K562 (cell line): ENCODE measurements around the gene TRMT112. TPM values are rescaled to one million over a fixed set of nuclear protein-coding genes. Genes with fewer than 3 reads are reported as not detected.

Experiments
- ARID3B ChIP-seq: fragments of 250-450 bp; sonication (Bioruptor Pico); IDR thresholded peaks from 2 replicates; pipeline ENCODE4 v1.4.0; 2020; ENCODE audit warnings: borderline replicate concordance
- BRF1 ChIP-seq: IDR thresholded peaks from 3 replicates; pipeline ENCODE4 v1.6.1; 2011; ENCODE audit warnings: borderline replicate concordance, mild to moderate bottlenecking; ENCODE audit not compliant: insufficient read length; ENCODE audit errors: extremely low read depth
- CHAMP1 ChIP-seq: fragments of 450-650 bp; IDR thresholded peaks from 2 replicates; pipeline ENCODE4 v1.6.1; 2016; ENCODE audit warnings: mild to moderate bottlenecking
- ETV1 ChIP-seq: fragments of 450-650 bp; conservative IDR thresholded peaks from 2 replicates; pipeline ENCODE4 v1.6.1; 2016; ENCODE audit warnings: missing genetic modification characterization, control low read depth, low read depth, missing compliant biosample characterization
- HLTF ChIP-seq: fragments of 450-650 bp; IDR thresholded peaks from 2 replicates; pipeline ENCODE4 v1.6.1; 2016
- IFI16 ChIP-seq: fragments of 250-450 bp; sonication (Bioruptor Pico); IDR thresholded peaks from 2 replicates; pipeline ENCODE4 v2.1.2; 2022; ENCODE audit warnings: mild to moderate bottlenecking, inconsistent platforms
- JUND ChIP-seq, 2 experiments: IDR thresholded peaks; 2 replicates in 1 of 2; 3 replicates in 1 of 2; pipeline ENCODE4 v1.6.1; 2011; ENCODE audit warnings: borderline replicate concordance in 2 of 2, low read depth in 2 of 2, low read length in 2 of 2, improper control_type of control experiment in 1 of 2, missing biosample characterization in 1 of 2, missing genetic modification characterization in 1 of 2, missing genetic modification reagents in 1 of 2
- PBX2 ChIP-seq, 2 experiments: IDR thresholded peaks in 1 of 2; conservative IDR thresholded peaks in 1 of 2; 2 replicates each; pipeline ENCODE4 v1.6.1; 2016; ENCODE audit warnings: low read depth in 2 of 2, mild to moderate bottlenecking in 1 of 2, missing compliant biosample characterization in 1 of 2, missing genetic modification characterization in 1 of 2, moderate library complexity in 1 of 2
- TEAD4 ChIP-seq, 2 experiments: sonication (generic) in 1 of 2; formaldehyde crosslinking in 1 of 2; IDR thresholded peaks; 2 replicates each; pipeline versions ENCODE4 v1.6.1 to v1.8.0; 2012 to 2022; ENCODE audit warnings: borderline replicate concordance in 1 of 2, inconsistent platforms in 1 of 2, low read length in 1 of 2, mild to moderate bottlenecking in 1 of 2, missing genetic modification reagents in 1 of 2
- ZBTB2 ChIP-seq: fragments of 450-650 bp; IDR thresholded peaks from 2 replicates; pipeline ENCODE4 v1.6.1; 2016; ENCODE audit warnings: antibody characterized with exemption
- ZBTB7A ChIP-seq: IDR thresholded peaks from 2 replicates; pipeline ENCODE4 v1.6.1; 2011; ENCODE audit warnings: low read depth, mild to moderate bottlenecking, low read length, moderate library complexity, borderline replicate concordance; ENCODE audit not compliant: control insufficient read depth
- ZNF324 ChIP-seq: fragments of 250-450 bp; sonication (Bioruptor Pico); IDR thresholded peaks from 2 replicates; pipeline ENCODE4 v1.4.0; 2020; ENCODE audit warnings: mild to moderate bottlenecking
- ZNF696 ChIP-seq: fragments of 250-450 bp; sonication (Bioruptor Pico); conservative IDR thresholded peaks from 2 replicates; pipeline ENCODE4 v1.4.0; 2020; ENCODE audit warnings: mild to moderate bottlenecking, moderate library complexity
- polyA plus RNA-seq, 8 experiments: library from polyadenylated mRNA; depleted of rRNA in 4 of 8; stranded (reverse) in 5 of 8; unstranded in 3 of 8; fragments of >200 nt; fragmentation: Nextera tagmentation in 2 of 8; fragmentation: Illumina TruSeq in 1 of 8; extraction: Ambion mirVana in 2 of 8; extraction: Trizol in 1 of 8; gene quantifications; 2 replicates each; pipeline versions ENCODE4 v1.2.1 to v1.2.3, GENCODE V29; 2011 to 2014; ENCODE audit warnings: inconsistent platforms in 1 of 8, missing spikeins in 1 of 8
- total RNA-seq, 7 experiments: library from RNA; depleted of rRNA in 6 of 7; stranded (reverse); fragments of >200 nt in 6 of 7; fragmentation: Illumina TruSeq in 2 of 7; extraction: Trizol in 2 of 7; gene quantifications; 2 replicates each; pipeline versions ENCODE4 v1.2.1 to v1.2.3, GENCODE V29; 2011 to 2021; ENCODE audit warnings: low replicate concordance in 1 of 7

TRMT112 gene
- total and polyA plus RNA-seq, 9 of the 15 experiments (the other 6 are each of a cell fraction or from before 2014, with no cell fraction given) = 162 to 444 (median 300) TPM

GRCh38 chr11:64357904-64358535, 40.7 kb upstream of the TRMT112 start (continued):
- no peak for TF ChIP-seq CHAMP1
- TF ChIP-seq JUND (IDR thresholded peaks at IDR 0.05; ENCODE audit: borderline replicate concordance, low read depth, low read length) = peak; percentile 75
- peak; percentile 36; the same call in 1 of the 3 replicates for TF ChIP-seq JUND (tag; IDR thresholded peaks at IDR 0.05; ENCODE audit: borderline replicate concordance, low read depth, low read length)
- no peak for TF ChIP-seq TEAD4 (IDR thresholded peaks at IDR 0.05; ENCODE audit: low read length)
- TF ChIP-seq TEAD4 (CRISPR knock-in tag; IDR thresholded peaks at IDR 0.05; ENCODE audit: borderline replicate concordance) = no peak
- no peak for TF ChIP-seq ZNF324 (CRISPR knock-in tag)
- TF ChIP-seq IFI16 (CRISPR knock-in tag) = no peak
- TF ChIP-seq ARID3B (CRISPR knock-in tag) = no peak
- TF ChIP-seq ETV1 = no peak
- no peak; the same call in none of the 2 replicates for TF ChIP-seq ZBTB7A
- TF ChIP-seq BRF1 = no peak
- 0 out of 2 replicates have a peak, but pooled peaks have one; percentile 15 for TF ChIP-seq HLTF
- no peak for TF ChIP-seq ZNF696 (CRISPR knock-in tag)
- TF ChIP-seq PBX2 (CRISPR knock-in tag; IDR thresholded peaks at IDR 0.05; ENCODE audit: low read depth) = no peak
- TF ChIP-seq PBX2 (tag; conservative IDR thresholded peaks at IDR 0.05; ENCODE audit: low read depth) = no peak
- peak; percentile 46; the same call in 1 of the 2 replicates for TF ChIP-seq ZBTB2
